Transverse colon (tissue), 4 donors: Measurements from ENCODE around the gene CST8.

Experiments used
- CTCF ChIP-seq, 5 experiments: fragments of 200-600 bp in 3 of 5; fragments of 450-650 bp in 2 of 5; sonication (generic) in 3 of 5; IDR thresholded peaks; 1 replicate in 2 of 5; 2 replicates in 3 of 5; pipeline ENCODE4 v1.5.1; 2016 to 2017; ENCODE audit warnings: antibody characterized with exemption in 5 of 5, inconsistent platforms in 3 of 5, mild to moderate bottlenecking in 2 of 5, moderate library complexity in 1 of 5
- POLR2A ChIP-seq: fragments of 450-650 bp; IDR thresholded peaks from one replicate; pipeline ENCODE4 v1.6.1; 2016; ENCODE audit warnings: antibody characterized with exemption, mild to moderate bottlenecking, moderate library complexity
- POLR2AphosphoS5 ChIP-seq, 3 donors: sonication (generic); formaldehyde crosslinking; IDR thresholded peaks; one replicate each; pipeline ENCODE4 v1.6.1; 2016; ENCODE audit warnings: antibody characterized with exemption in 3 of 3

GRCh38 chr20:23456873-23457272 lies 34.0 kb upstream of the CST8 start:
- no peak for TF ChIP-seq CTCF (IDR thresholded peaks at IDR 0.05)
- TF ChIP-seq POLR2A: no peak
- no peak for TF ChIP-seq POLR2AphosphoS5 (IDR thresholded peaks at IDR 0.05)
